Karpas-422 (cell line): ENCODE data around the gene FAM13A. TPM values are rescaled to one million over a fixed set of nuclear protein-coding genes. Genes with fewer than 3 reads are reported as not detected.
A peak's percentile ranks its signal among the peaks of the same experiment; 100 is the strongest.

ENCODE experiments used
- DNase-seq: peaks from one replicate; pipeline ENCODE4 v3.0.0-alpha.2; 2015
- H2AFZ ChIP-seq: fragments of 200-600 bp; sonication (generic); 2 replicates; pipeline ENCODE4 v1.6.1; 2014; ENCODE audit warnings: antibody characterized with exemption, low read length, mixed read lengths
- H3K27ac ChIP-seq: fragments of 200-600 bp; sonication (generic); 2 replicates; pipeline ENCODE4 v1.5.1; 2014; ENCODE audit warnings: mild to moderate bottlenecking, low read length, moderate library complexity
- H3K27me3 ChIP-seq: fragments of 200-600 bp; sonication (generic); 2 replicates; pipeline ENCODE4 v1.6.1; 2014; ENCODE audit warnings: low read length, mixed read lengths
- H3K36me3 ChIP-seq: fragments of 200-600 bp; sonication (generic); 2 replicates; pipeline ENCODE4 v1.6.1; 2014; ENCODE audit warnings: low read length, mixed read lengths; ENCODE audit not compliant: insufficient read depth
- H3K4me1 ChIP-seq: fragments of 200-600 bp; sonication (generic); 2 replicates; pipeline ENCODE4 v1.6.1; 2014; ENCODE audit warnings: mild to moderate bottlenecking, low read length, mixed read lengths
- H3K4me2 ChIP-seq: fragments of 200-600 bp; sonication (generic); 2 replicates; pipeline ENCODE4 v1.6.1; 2014; ENCODE audit warnings: low read length, low read depth, mild to moderate bottlenecking; ENCODE audit not compliant: poor library complexity, severe bottlenecking
- H3K4me3 ChIP-seq: fragments of 200-600 bp; sonication (generic); 2 replicates; pipeline ENCODE4 v1.5.1; 2014; ENCODE audit warnings: mild to moderate bottlenecking, antibody characterized with exemption, low read length, mixed read lengths
- H3K79me2 ChIP-seq: fragments of 200-600 bp; sonication (generic); 2 replicates; pipeline ENCODE4 v1.6.1; 2014; ENCODE audit warnings: mild to moderate bottlenecking, low read length, mixed read lengths
- H3K9ac ChIP-seq: fragments of 200-600 bp; sonication (generic); 2 replicates; pipeline ENCODE4 v1.6.0; 2014; ENCODE audit warnings: low read length
- H3K9me2 ChIP-seq: fragments of 200-600 bp; sonication (generic), shearing (Covaris generic); replicated peaks from 2 replicates; pipeline ENCODE4 v1.6.0; 2014; ENCODE audit warnings: mild to moderate bottlenecking, low read length, moderate library complexity; ENCODE audit not compliant: insufficient read depth
- H3K9me3 ChIP-seq: fragments of 300-700, 200-600 bp; sonication (generic); 2 replicates; pipeline ENCODE4 v1.6.1; 2014; ENCODE audit warnings: low read length, mixed read lengths
- H4K20me1 ChIP-seq: fragments of 200-600 bp; sonication (generic); 2 replicates; pipeline ENCODE4 v1.6.1; 2014; ENCODE audit warnings: mild to moderate bottlenecking, antibody characterized with exemption, low read length, low read depth; ENCODE audit not compliant: insufficient read depth
- total RNA-seq: library from RNA; depleted of rRNA; stranded (reverse); fragments of >200 nt; shearing (Covaris generic); gene quantifications from 2 replicates; pipeline ENCODE4 v1.2.3, GENCODE V29; 2014; ENCODE audit warnings: low replicate concordance

FAM13A gene
- total RNA-seq, 1 experiment from 2014 or later: 0.30 TPM

GRCh38 chr4:88725986-88726385 is 331.0 kb downstream of the FAM13A start:
- no peaks in the 10 kb centered on the region for H3K36me3 ChIP-seq
- H4K20me1 ChIP-seq: no peaks in the 10 kb centered on the region
- H3K27ac ChIP-seq: no peak overlapping the region
- no peak overlapping the region for H3K4me2 ChIP-seq
- no peak overlapping the region for H2AFZ ChIP-seq
- H3K9me3 ChIP-seq: no peaks in the 10 kb centered on the region
- no peaks in the 10 kb centered on the region for H3K27me3 ChIP-seq
- H3K4me3 ChIP-seq: no peak overlapping the region
- no peaks in the 10 kb centered on the region for H3K9me2 ChIP-seq
- H3K9ac ChIP-seq: no peak overlapping the region
- peak; percentile 19 for DNase-seq
- no peaks in the 10 kb centered on the region for H3K4me1 ChIP-seq
- H3K79me2 ChIP-seq: no peaks in the 10 kb centered on the region

- DNase-seq: no peak
- no peaks in the 10 kb centered on the region for H3K9me2 ChIP-seq
- H3K4me2 ChIP-seq: no peak overlapping the region
- no peak overlapping the region for H3K4me3 ChIP-seq
- H3K27ac ChIP-seq: no peak overlapping the region
- no peaks in the 10 kb centered on the region for H3K36me3 ChIP-seq
- no peak overlapping the region for H2AFZ ChIP-seq
- H4K20me1 ChIP-seq: no peaks in the 10 kb centered on the region
- no peaks in the 10 kb centered on the region for H3K79me2 ChIP-seq
- H3K9ac ChIP-seq: no peak overlapping the region
- no peaks in the 10 kb centered on the region for H3K4me1 ChIP-seq
- H3K27me3 ChIP-seq: no peaks in the 10 kb centered on the region
- no peaks in the 10 kb centered on the region for H3K9me3 ChIP-seq
Observed at GRCh38 chr4:88725143-88725542, 331.8 kb downstream of the FAM13A start.

- no peak overlapping the region for H3K27ac ChIP-seq
- H3K4me3 ChIP-seq: no peak overlapping the region
- H2AFZ ChIP-seq: no peak overlapping the region
- H3K4me1 ChIP-seq: no peaks in the 10 kb centered on the region
- H3K9me2 ChIP-seq: no peaks in the 10 kb centered on the region
- no peaks in the 10 kb centered on the region for H3K36me3 ChIP-seq
- no peak overlapping the region for H3K4me2 ChIP-seq
- H3K27me3 ChIP-seq: no peaks in the 10 kb centered on the region
- H3K79me2 ChIP-seq: no peaks in the 10 kb centered on the region
- no peaks in the 10 kb centered on the region for H4K20me1 ChIP-seq
- DNase-seq: no peak
- H3K9ac ChIP-seq: no peak overlapping the region
- no peaks in the 10 kb centered on the region for H3K9me3 ChIP-seq
Observed at GRCh38 chr4:88724406-88724805, 332.6 kb downstream of the FAM13A start.

- H3K4me2 ChIP-seq: no peak overlapping the region
- no peaks in the 10 kb centered on the region for H3K79me2 ChIP-seq
- DNase-seq: no peak
- H3K9me2 ChIP-seq: no peaks in the 10 kb centered on the region
- H3K27me3 ChIP-seq: no peaks in the 10 kb centered on the region
- no peak overlapping the region for H3K9ac ChIP-seq
- no peak overlapping the region for H3K4me3 ChIP-seq
- peaks cover 1% of the 10 kb centered on the region; the same call in 1 of the 2 replicates for H3K9me3 ChIP-seq
- no peak overlapping the region for H3K27ac ChIP-seq
- H4K20me1 ChIP-seq: no peaks in the 10 kb centered on the region
- H3K36me3 ChIP-seq: peaks cover 5% of the 10 kb centered on the region
- no peak overlapping the region for H2AFZ ChIP-seq
- no peaks in the 10 kb centered on the region for H3K4me1 ChIP-seq
Observed at GRCh38 chr4:88722828-88723227, 334.2 kb downstream of the FAM13A start.

GRCh38 chr4:88722276-88722780 is 334.7 kb downstream of the FAM13A start:
- DNase-seq: no peak
- Histone ChIP-seq H2AFZ (no peak overlapping the region), H3K9me2 (no peaks in the 10 kb centered on the region), H3K27me3 (no peaks in the 10 kb centered on the region), H3K4me2 (no peak overlapping the region), H3K36me3 (peaks cover 7% of the 10 kb centered on the region), H3K9me3 (peaks cover 6% of the 10 kb centered on the region), H4K20me1 (no peaks in the 10 kb centered on the region), H3K27ac (no peak overlapping the region), H3K4me3 (no peak overlapping the region), H3K4me1 (no peaks in the 10 kb centered on the region), H3K79me2 (no peaks in the 10 kb centered on the region), H3K9ac (no peak overlapping the region)

GRCh38 chr4:88720451-88721428 is 336.2 kb downstream of the FAM13A start:
- peaks cover 9% of the 10 kb centered on the region for H3K9me3 ChIP-seq
- no peaks in the 10 kb centered on the region for H3K4me1 ChIP-seq
- no peak overlapping the region for H2AFZ ChIP-seq
- no peak overlapping the region for H3K9ac ChIP-seq
- peaks cover 12% of the 10 kb centered on the region for H3K36me3 ChIP-seq
- no peaks in the 10 kb centered on the region for H3K79me2 ChIP-seq
- no peaks in the 10 kb centered on the region for H4K20me1 ChIP-seq
- no peak overlapping the region for H3K27ac ChIP-seq
- H3K4me2 ChIP-seq: no peak overlapping the region
- DNase-seq: no peak
- H3K9me2 ChIP-seq: no peaks in the 10 kb centered on the region
- H3K4me3 ChIP-seq: no peak overlapping the region
- no peaks in the 10 kb centered on the region for H3K27me3 ChIP-seq

GRCh38 chr4:88719381-88719780 is 337.6 kb downstream of the FAM13A start:
- H3K4me3 ChIP-seq: no peak overlapping the region
- peaks cover 9% of the 10 kb centered on the region for H3K9me3 ChIP-seq
- no peak overlapping the region for H3K9ac ChIP-seq
- H3K9me2 ChIP-seq: no peaks in the 10 kb centered on the region
- H3K27me3 ChIP-seq: no peaks in the 10 kb centered on the region
- H4K20me1 ChIP-seq: no peaks in the 10 kb centered on the region
- no peak overlapping the region for H3K4me2 ChIP-seq
- no peak overlapping the region for H2AFZ ChIP-seq
- H3K79me2 ChIP-seq: no peaks in the 10 kb centered on the region
- H3K4me1 ChIP-seq: no peaks in the 10 kb centered on the region
- DNase-seq: no peak
- peaks cover 12% of the 10 kb centered on the region for H3K36me3 ChIP-seq
- H3K27ac ChIP-seq: no peak overlapping the region

- Histone ChIP-seq H3K27me3 (no peaks in the 10 kb centered on the region), H3K9me2 (no peaks in the 10 kb centered on the region), H3K4me1 (no peaks in the 10 kb centered on the region), H3K79me2 (no peaks in the 10 kb centered on the region), H3K27ac (no peak overlapping the region), H3K4me3 (no peak overlapping the region), H4K20me1 (no peaks in the 10 kb centered on the region), H3K9ac (no peak overlapping the region), H2AFZ (no peak overlapping the region), H3K4me2 (no peak overlapping the region), H3K36me3 (peaks cover 12% of the 10 kb centered on the region), H3K9me3 (peaks cover 9% of the 10 kb centered on the region)
- no peak for DNase-seq
Observed at GRCh38 chr4:88718098-88718497, 338.9 kb downstream of the FAM13A start.
